Activated naive CD8-positive, alpha-beta T cell treated with anti-CD3 and anti-CD28 coated beads for 36 hours (primary cell): Measurements from ENCODE around the gene CABLES1. TPM values are rescaled to one million over a fixed set of nuclear protein-coding genes. Genes with fewer than 3 reads are reported as not detected.
"Not testable (repeated sequence)": the region's sequence is repeated elsewhere in the genome, so short reads cannot be mapped to it uniquely, and the experiment has no call there.

Experiments used
- DNase-seq: peaks from one replicate; pipeline ENCODE4 v3.0.0; 2021
- H3K27ac Mint-ChIP-seq: one replicate; pipeline ENCODE4 v1.8.0; 2022; ENCODE audit warnings: mild to moderate bottlenecking, moderate library complexity, mixed read lengths
- H3K27me3 Mint-ChIP-seq: one replicate; pipeline ENCODE4 v1.8.0; 2022; ENCODE audit warnings: mild to moderate bottlenecking, mixed read lengths
- H3K36me3 Mint-ChIP-seq: one replicate; pipeline ENCODE4 v1.8.0; 2021; ENCODE audit warnings: mild to moderate bottlenecking, mixed read lengths
- H3K4me1 Mint-ChIP-seq: one replicate; pipeline ENCODE4 v1.8.0; 2021; ENCODE audit warnings: mixed read lengths
- H3K4me3 Mint-ChIP-seq: one replicate; pipeline ENCODE4 v1.8.0; 2022; ENCODE audit warnings: mild to moderate bottlenecking, moderate library complexity, mixed read lengths
- H3K9me3 Mint-ChIP-seq: one replicate; pipeline ENCODE4 v1.8.0; 2022; ENCODE audit warnings: mixed read lengths
- total RNA-seq, 2 experiments: library from RNA; stranded (reverse); gene quantifications; one replicate each; pipeline ENCODE4 v1.2.3, GENCODE V29; 2021

The CABLES1 gene
- total RNA-seq, 2 experiments from 2014 or later: 10.0 to 11.8 TPM

DNA sequence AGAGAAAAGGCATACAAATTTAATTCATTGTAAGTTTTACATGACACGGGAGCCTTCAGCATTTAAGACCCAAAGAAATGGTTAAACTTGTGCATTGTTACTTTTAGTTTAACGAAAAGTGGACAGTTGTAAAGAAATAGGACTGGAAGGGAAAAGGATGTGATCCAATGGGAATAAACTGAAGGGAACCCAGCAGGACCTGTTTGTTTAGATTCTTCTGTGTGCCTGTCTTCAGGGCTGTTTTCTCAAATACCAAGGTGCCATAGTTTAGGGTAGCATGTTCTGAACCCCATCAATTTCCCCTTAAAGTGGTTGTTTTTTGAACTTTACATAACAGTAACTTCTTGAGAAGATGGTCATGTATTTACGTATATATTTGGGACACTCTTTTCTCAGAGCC, 30.3 kb upstream of the CABLES1 start:
- Mint-ChIP-seq H3K4me3 (no peak overlapping the region), H3K27ac (no peak overlapping the region), H3K4me1 (no peaks in the 10 kb centered on the region), H3K9me3 (no peaks in the 10 kb centered on the region), H3K36me3 (no peaks in the 10 kb centered on the region), H3K27me3 (no peaks in the 10 kb centered on the region)
- no peak for DNase-seq

DNA sequence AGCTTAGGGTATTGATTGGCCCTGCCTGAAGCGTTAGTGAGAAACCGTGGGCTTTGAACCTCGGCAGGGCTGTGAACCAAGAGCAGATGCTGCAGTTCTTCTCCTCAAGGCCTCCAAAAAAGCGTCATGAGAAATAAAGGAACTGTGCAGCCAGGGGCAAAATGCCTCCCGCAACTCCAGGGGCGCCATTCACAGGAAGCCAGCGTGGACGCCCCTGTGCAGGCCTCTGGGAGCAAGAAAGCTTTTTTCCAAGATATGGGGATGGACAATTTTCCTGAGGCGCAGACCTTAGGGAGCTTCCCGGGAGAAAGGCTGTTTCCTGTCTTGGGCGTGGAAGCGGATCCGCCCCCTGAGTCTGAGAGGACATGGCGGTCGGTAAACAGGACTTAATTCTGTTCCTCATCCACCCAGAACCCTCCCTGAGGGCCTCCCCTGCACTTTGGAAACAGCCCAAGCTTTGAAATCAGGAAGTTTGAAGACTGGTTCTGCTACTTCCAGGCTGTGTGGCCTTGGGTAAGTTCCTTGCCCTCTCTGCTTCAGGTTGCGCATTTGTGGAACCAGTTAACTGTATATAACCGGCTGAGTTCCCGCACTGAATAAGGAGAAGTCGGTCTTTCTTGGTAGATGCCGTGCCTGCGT, 29.6 kb upstream of the CABLES1 start:
- no peak overlapping the region for H3K27ac Mint-ChIP-seq
- no peaks in the 10 kb centered on the region for H3K27me3 Mint-ChIP-seq
- no peaks in the 10 kb centered on the region for H3K4me1 Mint-ChIP-seq
- no peaks in the 10 kb centered on the region for H3K9me3 Mint-ChIP-seq
- DNase-seq: no peak
- no peaks in the 10 kb centered on the region for H3K36me3 Mint-ChIP-seq
- H3K4me3 Mint-ChIP-seq: no peak overlapping the region

DNA sequence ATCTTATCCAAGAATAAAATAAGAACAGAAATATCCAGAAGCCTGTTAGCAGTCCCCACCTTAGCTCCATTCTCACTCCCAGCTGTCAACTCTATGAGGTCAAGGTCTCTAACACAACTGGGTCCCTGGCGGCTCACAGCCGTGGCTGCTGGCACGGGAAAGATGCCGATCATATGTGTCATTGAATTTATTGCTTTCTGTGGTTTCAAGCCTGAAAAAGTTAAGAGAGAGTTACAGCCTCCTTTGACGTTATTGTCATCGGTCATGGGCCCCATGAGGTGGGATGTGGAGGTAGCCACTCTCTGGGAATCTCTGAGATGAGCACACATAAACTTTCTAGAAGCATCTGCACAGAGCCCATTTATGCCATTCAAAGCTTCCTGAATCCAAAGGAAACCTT, 28.7 kb upstream of the CABLES1 start:
- no peak for DNase-seq
- no peaks in the 10 kb centered on the region for H3K36me3 Mint-ChIP-seq
- no peak overlapping the region for H3K4me3 Mint-ChIP-seq
- H3K27me3 Mint-ChIP-seq: no peaks in the 10 kb centered on the region
- no peaks in the 10 kb centered on the region for H3K9me3 Mint-ChIP-seq
- no peaks in the 10 kb centered on the region for H3K4me1 Mint-ChIP-seq
- no peak overlapping the region for H3K27ac Mint-ChIP-seq

- H3K4me1 Mint-ChIP-seq: no peaks in the 10 kb centered on the region
- no peak overlapping the region for H3K27ac Mint-ChIP-seq
- peaks cover 3% of the 10 kb centered on the region for H3K9me3 Mint-ChIP-seq
- H3K27me3 Mint-ChIP-seq: no peaks in the 10 kb centered on the region
- H3K4me3 Mint-ChIP-seq: no peak overlapping the region
- DNase-seq: no peak
- no peaks in the 10 kb centered on the region for H3K36me3 Mint-ChIP-seq
Observed at GRCh38 chr18:23107718-23108117, 27.6 kb upstream of the CABLES1 start.

DNA sequence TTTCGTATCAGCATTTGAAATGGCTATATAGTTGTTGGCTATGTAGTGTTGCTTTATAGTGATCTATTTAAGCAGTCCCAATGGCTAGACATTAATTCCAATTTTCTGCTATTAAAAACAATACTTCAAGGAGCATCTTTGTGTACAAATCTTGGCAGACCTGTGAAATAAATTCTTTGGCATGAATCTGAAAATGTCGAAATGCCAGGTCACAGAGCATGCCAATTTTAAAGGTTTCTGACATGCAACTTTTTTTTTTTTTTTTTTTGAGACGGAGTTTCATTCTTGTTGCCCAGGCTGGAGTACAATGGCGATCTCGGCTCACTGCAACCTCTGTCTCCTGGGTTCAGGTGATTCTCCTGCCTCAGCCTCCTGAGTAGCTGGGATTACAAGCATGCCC, 26.8 kb upstream of the CABLES1 start:
- Mint-ChIP-seq H3K36me3 (no peaks in the 10 kb centered on the region), H3K9me3 (peaks cover 3% of the 10 kb centered on the region), H3K4me3 (no peak overlapping the region), H3K27me3 (no peaks in the 10 kb centered on the region), H3K4me1 (no peaks in the 10 kb centered on the region), H3K27ac (no peak overlapping the region)
- no peak for DNase-seq

DNA sequence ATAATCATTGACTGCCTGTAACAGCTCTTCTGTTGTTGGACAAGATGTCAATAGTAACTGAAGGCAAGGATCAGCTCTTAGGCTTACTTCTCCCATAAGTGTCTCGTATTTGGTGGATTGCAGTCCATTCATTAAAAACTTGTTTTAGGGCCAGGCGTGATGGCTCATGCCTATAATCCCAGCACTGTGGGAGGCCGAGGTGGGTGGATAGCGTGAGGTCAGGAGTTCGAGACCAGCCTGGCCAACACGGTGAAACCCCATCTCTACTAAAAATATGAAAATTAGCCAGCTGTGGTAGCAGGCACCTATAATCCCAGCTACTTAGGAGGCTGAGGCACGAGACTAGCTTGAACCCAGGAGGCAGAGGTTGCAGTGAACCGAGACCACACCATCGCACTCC, 26.1 kb upstream of the CABLES1 start:
- not testable (repeated sequence) for H3K4me3 Mint-ChIP-seq, H3K27ac Mint-ChIP-seq, DNase-seq, H3K9me3 Mint-ChIP-seq, H3K27me3 Mint-ChIP-seq, H3K36me3 Mint-ChIP-seq, H3K4me1 Mint-ChIP-seq

GRCh38 chr18:23113576-23113975, 21.7 kb upstream of the CABLES1 start:
- no peaks in the 10 kb centered on the region for H3K36me3 Mint-ChIP-seq
- no peak for DNase-seq
- H3K4me1 Mint-ChIP-seq: peaks cover 13% of the 10 kb centered on the region
- no peaks in the 10 kb centered on the region for H3K27me3 Mint-ChIP-seq
- H3K4me3 Mint-ChIP-seq: no peak overlapping the region
- no peak overlapping the region for H3K27ac Mint-ChIP-seq
- H3K9me3 Mint-ChIP-seq: peaks cover 3% of the 10 kb centered on the region

GRCh38 chr18:23114171-23114881, 21.0 kb upstream of the CABLES1 start:
- no peak overlapping the region for H3K27ac Mint-ChIP-seq
- no peak overlapping the region for H3K4me3 Mint-ChIP-seq
- DNase-seq: no peak
- no peaks in the 10 kb centered on the region for H3K36me3 Mint-ChIP-seq
- H3K4me1 Mint-ChIP-seq: peaks cover 13% of the 10 kb centered on the region
- no peaks in the 10 kb centered on the region for H3K27me3 Mint-ChIP-seq
- peaks cover 3% of the 10 kb centered on the region for H3K9me3 Mint-ChIP-seq

- no peak for DNase-seq
- Mint-ChIP-seq H3K4me3 (no peak overlapping the region), H3K9me3 (peaks cover 3% of the 10 kb centered on the region), H3K36me3 (no peaks in the 10 kb centered on the region), H3K27me3 (no peaks in the 10 kb centered on the region), H3K27ac (no peak overlapping the region), H3K4me1 (peaks cover 13% of the 10 kb centered on the region)
Observed at GRCh38 chr18:23114911-23115310, 20.4 kb upstream of the CABLES1 start.

DNA sequence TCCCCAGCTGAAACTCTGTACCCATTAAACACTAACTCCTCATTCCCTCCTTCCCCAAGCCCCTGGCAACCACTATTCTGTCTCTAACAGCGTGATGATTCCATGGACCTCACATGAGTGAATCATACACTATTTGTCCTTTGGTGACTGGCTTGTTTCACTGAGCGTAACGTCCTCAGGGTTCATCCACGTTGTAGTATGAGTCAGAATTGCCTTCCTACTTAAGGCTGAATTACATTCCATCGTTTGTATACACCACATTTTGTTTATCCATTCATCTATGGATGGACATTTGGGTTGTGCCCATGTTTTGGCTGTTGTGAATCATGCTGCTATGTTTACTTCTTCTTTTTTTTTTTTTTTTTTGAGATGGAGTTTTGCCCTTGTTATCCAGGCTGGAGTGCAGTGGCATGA, 19.6 kb upstream of the CABLES1 start:
- Mint-ChIP-seq H3K9me3 (peaks cover 3% of the 10 kb centered on the region), H3K27me3 (no peaks in the 10 kb centered on the region), H3K4me3 (no peak overlapping the region), H3K4me1 (peaks cover 13% of the 10 kb centered on the region), H3K27ac (no peak overlapping the region), H3K36me3 (no peaks in the 10 kb centered on the region)
- no peak for DNase-seq

DNA sequence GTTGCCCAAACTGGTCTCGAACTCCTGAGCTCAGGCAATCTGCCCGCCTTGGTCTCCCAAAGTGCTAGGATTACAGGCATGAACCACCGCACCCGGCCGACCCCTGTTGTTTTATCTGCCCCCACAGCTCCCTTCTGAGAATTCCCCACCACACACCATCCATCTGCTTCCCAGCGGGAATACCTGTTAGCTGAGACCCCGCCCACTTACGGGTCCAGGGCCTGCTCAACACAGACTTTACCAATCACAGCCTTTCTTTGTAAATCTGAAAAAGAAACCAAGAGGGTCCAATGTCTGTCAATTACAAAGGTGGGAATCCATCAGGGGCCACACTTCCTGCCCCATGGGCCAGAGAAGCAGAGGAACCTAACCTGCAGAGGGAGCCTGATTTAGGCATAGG, 14.2 kb upstream of the CABLES1 start:
- DNase-seq: no peak
- Mint-ChIP-seq H3K9me3 (no peaks in the 10 kb centered on the region), H3K36me3 (no peaks in the 10 kb centered on the region), H3K27ac (no peak overlapping the region), H3K4me1 (no peaks in the 10 kb centered on the region), H3K4me3 (no peak overlapping the region), H3K27me3 (no peaks in the 10 kb centered on the region)

DNA sequence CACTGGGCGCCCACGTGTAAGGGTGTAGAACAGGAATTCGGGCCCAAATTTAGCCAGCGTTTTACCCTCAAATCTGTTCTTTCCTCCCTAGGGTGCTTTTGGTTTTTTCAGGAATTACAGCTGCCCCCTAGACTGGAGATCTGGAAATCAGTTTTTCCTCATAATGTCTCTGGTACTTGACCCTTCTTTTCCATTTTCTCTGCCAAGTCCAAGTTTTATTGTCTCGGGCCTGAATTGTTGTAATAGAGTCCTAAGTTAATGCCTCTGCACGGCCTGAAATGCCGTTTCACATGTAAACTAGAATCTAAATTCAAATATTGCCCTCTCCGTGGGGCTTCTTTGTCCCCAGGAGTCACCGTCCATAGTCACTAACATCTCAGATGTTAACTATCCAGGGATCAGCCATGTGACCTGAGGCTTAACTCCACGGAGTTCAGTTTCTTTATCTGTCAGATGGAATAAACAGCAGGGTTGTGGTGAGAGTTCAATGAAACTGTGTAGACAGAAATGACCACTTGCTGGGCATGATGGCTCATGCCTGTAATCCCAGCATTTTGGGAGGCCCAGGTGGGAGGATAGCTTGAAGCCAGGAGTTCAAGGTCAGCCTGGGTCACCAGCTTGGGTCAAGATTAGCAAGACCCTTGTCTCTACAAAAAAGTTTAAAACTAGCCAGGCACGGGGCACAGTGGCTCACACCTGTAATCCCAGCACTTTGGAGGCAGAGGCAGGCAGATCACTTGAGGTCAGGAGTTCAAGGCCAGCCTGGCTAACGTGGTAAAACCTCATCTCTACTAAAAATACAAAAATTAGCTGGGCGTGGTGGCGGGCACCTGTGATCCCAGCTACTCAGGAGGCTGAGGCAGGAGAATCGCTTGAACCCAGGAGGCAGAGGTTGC, 12.7 kb upstream of the CABLES1 start:
- Mint-ChIP-seq H3K36me3 (no peaks in the 10 kb centered on the region), H3K4me1 (no peaks in the 10 kb centered on the region), H3K9me3 (no peaks in the 10 kb centered on the region), H3K4me3 (no peak overlapping the region), H3K27me3 (no peaks in the 10 kb centered on the region), H3K27ac (no peak overlapping the region)
- DNase-seq: no peak

DNA sequence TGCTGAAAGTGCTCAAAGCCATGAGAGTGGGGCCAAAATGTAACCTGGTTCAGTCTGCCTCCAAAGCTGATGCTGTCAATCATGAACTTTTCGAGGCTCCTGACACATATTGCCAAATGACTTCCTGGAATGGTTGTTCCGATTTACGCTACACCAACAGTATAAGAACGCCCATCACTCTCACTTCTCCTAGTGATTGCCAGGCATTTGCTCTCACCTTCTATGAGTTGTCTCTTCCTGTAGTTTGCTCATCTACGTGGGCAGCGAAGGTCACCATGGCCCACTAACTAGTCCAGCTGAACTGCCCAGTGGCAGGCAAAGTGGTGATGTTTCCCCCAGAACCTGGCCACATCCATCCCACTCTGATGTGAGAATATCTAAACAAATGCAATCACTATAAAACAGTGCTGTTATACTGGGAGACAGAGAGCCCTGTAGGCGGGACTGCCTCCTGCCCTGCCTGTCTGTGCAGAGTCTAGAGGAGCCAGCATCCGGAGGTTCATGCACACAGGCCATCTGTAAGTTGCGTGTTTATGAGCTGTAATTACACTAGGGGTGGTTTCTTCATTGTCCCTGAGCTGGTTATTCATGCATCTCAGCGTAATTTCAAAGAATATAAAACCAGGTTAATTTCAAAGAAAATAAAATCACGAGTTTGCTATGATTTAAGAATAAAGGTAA, 8.8 kb upstream of the CABLES1 start:
- no peak for DNase-seq
- H3K9me3 Mint-ChIP-seq: no peaks in the 10 kb centered on the region
- no peak overlapping the region for H3K4me3 Mint-ChIP-seq
- H3K27me3 Mint-ChIP-seq: no peaks in the 10 kb centered on the region
- H3K36me3 Mint-ChIP-seq: no peaks in the 10 kb centered on the region
- no peak overlapping the region for H3K27ac Mint-ChIP-seq
- H3K4me1 Mint-ChIP-seq: no peaks in the 10 kb centered on the region

- Mint-ChIP-seq H3K9me3 (no peaks in the 10 kb centered on the region), H3K4me3 (no peak overlapping the region), H3K4me1 (peaks cover 4% of the 10 kb centered on the region), H3K27me3 (peaks cover 4% of the 10 kb centered on the region), H3K36me3 (no peaks in the 10 kb centered on the region), H3K27ac (no peak overlapping the region)
- no peak for DNase-seq
Observed at GRCh38 chr18:23127090-23127489, 8.2 kb upstream of the CABLES1 start.
